Measurements from ENCODE around the gene STIM1. TPM values are rescaled to one million over a fixed set of nuclear protein-coding genes. Genes with fewer than 3 reads are reported as not detected.

STIM1 gene
- total and polyA plus RNA-seq, 4 donors = 12.1 to 56.4 (median 41.2) TPM

DNA sequence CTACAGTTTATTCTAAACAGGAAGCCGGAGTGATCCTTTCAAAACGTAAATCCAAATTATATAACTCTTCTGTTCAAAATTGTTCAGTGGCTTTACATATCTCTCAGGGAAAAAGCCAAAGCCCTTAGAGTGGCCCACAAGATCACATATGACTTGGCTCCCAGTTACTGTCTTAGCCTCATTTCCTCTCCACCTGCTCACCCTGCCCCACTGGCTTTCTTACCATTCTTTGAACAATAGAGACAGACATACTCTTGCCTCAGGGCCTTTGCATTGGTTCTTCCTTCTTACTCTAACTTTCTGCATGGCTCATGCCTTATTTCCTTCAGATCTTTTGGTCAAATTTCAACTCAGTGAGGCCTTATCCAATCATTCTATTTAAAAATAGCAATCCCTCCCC is 52.1 kb downstream of the STIM1 start:
- H3K4me1 ChIP-seq (ENCODE audit: control insufficient read depth in 5 of 5, insufficient read depth in 5 of 5, low read length in 5 of 5) = peaks cover 3 to 21% (median 6%) of the 10 kb centered on the region in 5 donors
- no peak for ATAC-seq (ENCODE audit: insufficient read depth, low FRiP score)
- DNase-seq = no peak
- no peaks in the 10 kb centered on the region for H3K9me3 ChIP-seq (ENCODE audit: control insufficient read depth in 4 of 4, insufficient read depth in 3 of 4, low read length in 3 of 4)
- H3K36me3 ChIP-seq (ENCODE audit: control insufficient read depth in 4 of 4, insufficient read depth in 4 of 4, low read length in 4 of 4) = no peaks in the 10 kb centered on the region
- H3K27me3 ChIP-seq (ENCODE audit: control insufficient read depth in 3 of 3, insufficient read depth in 3 of 3, low read length in 2 of 3) = no peaks in the 10 kb centered on the region
- TF ChIP-seq, protein P1, sequence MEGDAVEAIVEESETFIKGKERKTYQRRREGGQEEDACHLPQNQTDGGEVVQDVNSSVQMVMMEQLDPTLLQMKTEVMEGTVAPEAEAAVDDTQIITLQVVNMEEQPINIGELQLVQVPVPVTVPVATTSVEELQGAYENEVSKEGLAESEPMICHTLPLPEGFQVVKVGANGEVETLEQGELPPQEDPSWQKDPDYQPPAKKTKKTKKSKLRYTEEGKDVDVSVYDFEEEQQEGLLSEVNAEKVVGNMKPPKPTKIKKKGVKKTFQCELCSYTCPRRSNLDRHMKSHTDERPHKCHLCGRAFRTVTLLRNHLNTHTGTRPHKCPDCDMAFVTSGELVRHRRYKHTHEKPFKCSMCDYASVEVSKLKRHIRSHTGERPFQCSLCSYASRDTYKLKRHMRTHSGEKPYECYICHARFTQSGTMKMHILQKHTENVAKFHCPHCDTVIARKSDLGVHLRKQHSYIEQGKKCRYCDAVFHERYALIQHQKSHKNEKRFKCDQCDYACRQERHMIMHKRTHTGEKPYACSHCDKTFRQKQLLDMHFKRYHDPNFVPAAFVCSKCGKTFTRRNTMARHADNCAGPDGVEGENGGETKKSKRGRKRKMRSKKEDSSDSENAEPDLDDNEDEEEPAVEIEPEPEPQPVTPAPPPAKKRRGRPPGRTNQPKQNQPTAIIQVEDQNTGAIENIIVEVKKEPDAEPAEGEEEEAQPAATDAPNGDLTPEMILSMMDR (IDR thresholded peaks at IDR 0.05; ENCODE audit: control extremely low read depth, extremely low read depth) = no peak
- H3K9ac ChIP-seq (ENCODE audit: insufficient read depth in 1 of 2, low read length in 2 of 2) = no peak overlapping the region
- H3K27ac ChIP-seq (ENCODE audit: low read depth in 1 of 2, low read length in 1 of 2) = no peak overlapping the region
- 63 to 71% methylated on average over 2 of the region's 2 CpGs for WGBS, 2 donors
- no peak overlapping the region for H3K4me3 ChIP-seq

DNA sequence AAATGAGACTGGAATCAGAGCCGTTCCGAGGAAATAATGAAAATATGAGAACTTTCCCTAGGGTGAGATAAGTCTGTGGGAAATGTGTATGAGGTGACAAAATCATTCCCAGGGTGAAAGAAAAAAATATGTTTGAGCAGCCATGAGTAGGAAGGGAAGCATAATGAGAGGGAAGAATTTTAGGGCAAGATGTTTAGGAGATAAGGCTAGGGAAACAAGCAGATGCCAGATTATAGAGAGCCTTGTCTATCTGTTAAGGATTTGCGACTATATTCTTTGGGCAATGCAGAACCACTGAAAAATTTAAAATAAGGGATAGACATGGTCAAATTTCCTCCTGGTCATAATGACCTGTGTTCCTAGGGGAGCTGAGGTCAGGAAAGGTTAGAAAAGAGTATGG is 54.4 kb downstream of the STIM1 start:
- ATAC-seq (ENCODE audit: insufficient read depth, low FRiP score) (no peak), DNase-seq (no peak)
- Histone ChIP-seq H3K36me3 (ENCODE audit: control insufficient read depth in 4 of 4, insufficient read depth in 4 of 4, low read length in 4 of 4) (no peaks in the 10 kb centered on the region), H3K27ac (ENCODE audit: low read depth in 1 of 2, low read length in 1 of 2) (no peak overlapping the region), H3K4me3 (no peak overlapping the region), H3K27me3 (ENCODE audit: control insufficient read depth in 3 of 3, insufficient read depth in 3 of 3, low read length in 2 of 3) (no peaks in the 10 kb centered on the region), H3K9ac (ENCODE audit: insufficient read depth in 1 of 2, low read length in 2 of 2) (no peak overlapping the region), H3K9me3 (ENCODE audit: control insufficient read depth in 4 of 4, insufficient read depth in 3 of 4, low read length in 3 of 4) (no peaks in the 10 kb centered on the region), H3K4me1 (ENCODE audit: control insufficient read depth in 5 of 5, insufficient read depth in 5 of 5, low read length in 5 of 5) (peaks cover 0 to 14% (median 6%) of the 10 kb centered on the region in 5 donors)
- 47 to 63% methylated on average over 3 of the region's 3 CpGs for WGBS, 2 donors
- TF ChIP-seq, protein P1 (IDR thresholded peaks at IDR 0.05; ENCODE audit: control extremely low read depth, extremely low read depth) = no peak

DNA sequence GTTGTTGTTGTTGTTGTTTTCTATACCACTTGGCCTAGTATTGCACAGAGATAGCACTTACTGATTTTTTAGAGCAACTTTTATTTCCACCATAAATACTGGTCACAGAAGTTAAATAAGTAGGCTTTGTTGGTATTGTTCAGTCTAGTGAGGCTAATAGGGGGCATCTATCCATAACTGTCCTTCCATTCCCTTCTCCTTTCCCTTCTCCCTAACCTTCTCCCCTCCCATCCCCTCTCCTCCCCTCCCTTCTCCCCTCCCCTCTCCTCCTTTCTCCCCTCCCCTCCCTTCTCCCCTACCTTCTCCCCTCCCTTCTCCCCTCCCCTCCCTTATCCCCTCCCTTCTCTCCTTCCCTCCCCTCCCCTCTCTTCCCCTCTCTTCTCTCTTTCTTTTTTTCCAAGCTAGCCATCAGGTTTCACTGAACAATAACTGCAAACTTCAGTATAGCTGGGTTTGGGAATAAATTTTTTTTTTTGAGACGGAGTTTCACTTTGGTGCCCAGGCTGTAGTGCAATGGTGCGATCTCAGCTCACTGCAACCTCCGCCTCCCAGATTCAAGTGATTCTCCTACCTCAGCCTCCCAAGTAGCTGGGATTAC is 56.5 kb downstream of the STIM1 start:
- 98 to 100% methylated on average over 3 of the region's 3 CpGs for WGBS, 2 donors
- H3K27me3 ChIP-seq (ENCODE audit: control insufficient read depth in 3 of 3, insufficient read depth in 3 of 3, low read length in 2 of 3) = no peaks in the 10 kb centered on the region
- DNase-seq = no peak

More for the DNA sequence above, 56.5 kb downstream of the STIM1 start:
- no peaks in the 10 kb centered on the region for H3K9me3 ChIP-seq (ENCODE audit: control insufficient read depth in 4 of 4, insufficient read depth in 3 of 4, low read length in 3 of 4)
- TF ChIP-seq, protein P1 (IDR thresholded peaks at IDR 0.05; ENCODE audit: control extremely low read depth, extremely low read depth) = no peak
- H3K4me1 ChIP-seq (ENCODE audit: control insufficient read depth in 5 of 5, insufficient read depth in 5 of 5, low read length in 5 of 5) = peaks cover 0 to 6% (median 4%) of the 10 kb centered on the region in 5 donors
- no peaks in the 10 kb centered on the region for H3K36me3 ChIP-seq (ENCODE audit: control insufficient read depth in 4 of 4, insufficient read depth in 4 of 4, low read length in 4 of 4)
- no peak overlapping the region for H3K27ac ChIP-seq (ENCODE audit: low read depth in 1 of 2, low read length in 1 of 2)
- no peak for ATAC-seq (ENCODE audit: insufficient read depth, low FRiP score)
- no peak overlapping the region for H3K4me3 ChIP-seq
- H3K9ac ChIP-seq (ENCODE audit: insufficient read depth in 1 of 2, low read length in 2 of 2) = no peak overlapping the region
